Suppressor macrophage (primary cell): ENCODE results near the gene ZRANB3.
A peak's percentile ranks its signal among the peaks of the same experiment; 100 is the strongest.
"Not testable (repeated sequence)": the region's sequence is repeated elsewhere in the genome, so short reads cannot be mapped to it uniquely, and the experiment has no call there.

Experiments used
- DNase-seq, 4 experiments: peaks; one replicate each; pipeline ENCODE4 v3.0.0-alpha.2; 2020 to 2022
- total RNA-seq, 17 experiments: gene quantifications; one replicate each; lab custom pipeline; 2026; ENCODE audit warnings: mixed read lengths in 6 of 17, inconsistent platforms in 3 of 17; lab: John Stamatoyannopoulos, UW

ZRANB3 gene
- total RNA-seq = 1.0 to 10.7 (median 5.5) reads per million in 17 experiments

DNA sequence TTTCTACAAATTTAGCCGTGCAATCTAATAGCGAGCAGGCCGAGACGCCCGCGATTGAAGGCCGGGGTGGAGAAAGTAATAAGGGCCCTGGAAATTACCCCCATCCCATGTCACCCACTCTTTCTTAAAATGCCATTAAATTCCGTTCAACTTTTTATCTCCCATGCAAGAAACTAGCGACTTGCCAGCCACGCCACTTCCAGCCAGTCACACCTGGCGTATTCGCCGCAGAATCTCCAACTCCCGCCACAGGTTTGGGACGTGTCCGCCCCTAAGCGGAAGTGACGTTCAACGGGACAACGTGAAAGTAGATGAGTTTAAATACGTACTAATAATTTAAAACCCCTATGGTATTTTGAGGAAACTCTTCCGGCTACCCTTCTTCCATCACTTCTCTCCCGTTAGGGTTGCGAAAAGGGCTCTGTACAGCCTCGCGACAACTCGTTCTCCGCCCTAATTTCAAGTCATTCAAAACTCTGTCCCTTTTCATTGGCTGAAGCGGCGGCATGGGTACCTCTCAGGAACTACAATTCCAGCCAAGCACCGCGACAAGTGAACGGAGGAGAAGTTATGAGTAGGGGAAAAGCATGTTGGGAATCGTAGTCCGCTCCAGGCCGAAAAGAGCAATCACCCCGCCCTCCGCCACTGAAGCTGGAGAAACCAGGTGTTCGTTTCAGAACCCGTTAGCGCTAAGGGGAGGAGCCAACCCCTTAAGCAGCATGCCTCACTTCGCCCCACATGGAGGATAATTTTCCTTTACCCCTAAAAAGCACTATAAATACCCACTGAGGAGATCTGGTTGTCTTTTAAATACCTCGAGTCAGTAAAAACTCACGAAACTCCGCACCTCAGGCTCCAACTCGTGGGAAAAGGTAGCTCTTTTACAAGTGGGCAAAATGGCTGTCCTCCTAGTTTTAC, at the start of gene ZRANB3:
TSS of gene ZRANB3 (minus strand) at position 906 of the 918 bp plus-strand sequence.
- DNase-seq = peak; percentile 95 to 98 (median 96)

DNA sequence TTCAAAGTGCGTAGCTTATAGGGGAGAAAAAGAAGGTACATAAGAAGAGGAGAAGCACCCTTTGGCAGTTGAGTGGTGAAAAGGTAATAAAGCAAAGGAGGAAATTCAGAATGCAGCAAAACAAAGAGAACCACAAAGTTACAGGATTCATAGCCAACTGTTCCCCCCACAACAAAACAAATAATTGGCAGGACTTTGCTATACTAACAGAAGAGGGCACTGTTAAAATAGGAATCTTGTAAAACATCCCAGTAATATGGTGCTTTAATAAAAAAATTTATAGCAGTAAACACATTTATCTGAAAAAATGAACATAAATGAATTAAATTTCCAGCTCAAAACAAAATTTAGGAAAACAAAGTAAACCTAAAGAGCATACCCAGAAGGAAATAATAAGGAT, 42.6 kb upstream of the ZRANB3 start:
- no peak for DNase-seq

DNA sequence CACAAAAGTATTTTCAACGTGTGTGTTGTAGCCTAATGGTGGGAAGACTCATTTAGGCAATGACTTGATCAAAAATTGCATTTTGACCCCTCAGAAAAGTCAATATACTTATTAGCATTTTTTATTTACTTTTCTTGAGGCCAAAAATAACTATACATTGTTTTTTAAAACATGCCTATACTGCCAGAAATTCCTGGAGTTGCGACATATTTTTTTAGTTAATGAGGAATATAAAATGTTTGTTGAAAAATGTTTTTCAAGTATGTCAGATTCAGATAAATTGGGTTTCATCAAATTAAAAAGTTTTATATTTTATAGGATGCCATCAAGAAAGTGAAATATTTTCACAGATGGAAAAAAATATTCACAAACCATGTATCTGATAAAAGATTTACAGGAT, 39.9 kb upstream of the ZRANB3 start:
- DNase-seq = no peak

DNA sequence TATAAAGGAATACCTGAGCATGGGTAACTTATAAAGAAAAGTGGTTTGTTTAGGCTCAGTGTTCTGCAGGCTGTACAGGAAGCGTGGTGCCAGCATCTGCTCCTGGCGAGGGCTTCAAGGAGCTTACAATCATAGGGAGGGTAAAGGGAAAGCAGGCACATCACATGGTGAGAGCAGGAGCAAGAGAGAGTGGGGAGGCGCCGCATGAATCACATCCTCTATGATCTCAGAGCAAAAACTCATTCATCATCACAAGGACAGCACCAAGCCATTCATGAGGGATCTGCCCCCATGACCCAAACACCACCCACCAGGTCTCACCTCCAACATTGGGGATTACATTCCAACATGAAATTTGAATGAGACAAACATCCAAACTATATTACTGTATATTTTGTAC, 32.8 kb upstream of the ZRANB3 start:
- peak in 3 of 4 experiments; percentile 3 to 26 (median 23) for DNase-seq

DNA sequence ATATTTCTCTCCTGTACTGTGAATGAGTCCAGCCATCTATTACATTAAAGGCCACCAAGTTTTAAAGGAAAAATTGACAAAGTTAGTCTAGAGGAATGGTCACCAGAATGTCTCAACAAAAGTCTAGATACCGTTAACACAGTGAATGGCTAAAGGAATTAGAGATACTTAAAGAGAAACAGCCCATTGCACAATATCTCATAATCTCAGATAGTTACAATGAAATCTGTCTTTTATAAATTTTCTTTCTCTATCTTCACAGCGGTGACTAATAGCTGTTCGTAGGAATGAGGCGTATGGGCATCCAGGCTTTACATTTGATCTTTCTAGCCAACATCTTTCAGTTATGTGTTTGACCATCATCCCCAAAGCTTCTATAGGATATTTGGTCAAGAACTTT, 30.9 kb upstream of the ZRANB3 start:
- DNase-seq = no peak

DNA sequence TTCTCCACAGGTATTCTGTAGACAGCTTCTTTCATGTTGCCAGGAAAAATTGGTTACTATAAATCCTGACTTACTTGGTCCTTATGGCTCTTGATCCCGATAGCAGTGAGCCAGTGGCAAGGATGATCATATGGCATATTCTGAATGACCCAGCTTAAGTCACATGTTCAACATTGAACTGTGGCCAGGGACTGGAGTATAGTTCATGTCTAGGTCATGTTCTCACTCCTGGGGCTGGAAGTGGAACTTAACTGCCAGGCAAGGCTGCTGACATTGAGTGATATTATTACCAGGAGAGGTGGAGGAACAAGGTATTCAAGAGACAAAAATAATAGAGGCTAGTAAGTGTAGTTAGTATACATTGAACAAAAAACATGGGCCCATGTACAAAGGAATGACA, 26.5 kb upstream of the ZRANB3 start:
- DNase-seq = peak; percentile 32 to 62 (median 50)

DNA sequence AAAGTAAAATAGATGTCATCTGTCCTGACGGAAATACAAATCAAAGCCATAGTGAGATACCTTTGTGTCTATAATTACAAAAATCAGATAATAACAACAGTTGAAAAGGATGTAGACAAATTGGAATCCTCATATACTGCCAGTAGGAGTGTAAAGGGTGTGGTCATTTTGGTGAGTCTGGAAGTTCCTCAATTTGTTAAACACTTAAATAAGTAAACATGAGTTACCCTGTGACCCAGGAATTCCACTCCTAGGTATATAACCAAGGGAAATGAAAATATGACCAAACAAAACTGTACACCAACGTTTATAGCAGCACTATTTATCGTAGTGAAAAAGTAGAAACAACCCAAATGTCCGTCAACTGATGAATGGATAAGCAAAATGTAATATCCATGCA, 24.3 kb upstream of the ZRANB3 start:
- peak in 3 of 4 experiments; percentile 2 to 28 (median 22) for DNase-seq

DNA sequence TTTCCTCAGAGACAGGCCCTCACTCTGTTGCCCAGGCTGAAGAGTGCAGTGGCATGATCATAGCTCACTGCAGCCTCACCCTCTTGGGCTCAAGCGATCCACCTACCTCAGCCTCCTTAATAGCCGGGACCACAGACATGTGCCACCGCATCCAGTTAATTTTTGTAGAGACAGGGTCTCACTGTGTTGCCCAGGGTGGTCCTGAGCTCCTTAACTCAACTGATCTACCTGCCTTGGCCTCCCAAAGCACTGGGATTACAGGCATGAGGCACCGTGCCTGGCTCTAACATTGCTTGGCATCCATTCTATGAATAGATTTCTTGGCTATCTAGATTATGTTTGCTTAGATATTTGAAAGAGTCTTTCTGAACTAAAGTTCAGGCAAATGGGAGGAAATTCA, 21.9 kb upstream of the ZRANB3 start:
- no peak for DNase-seq

DNA sequence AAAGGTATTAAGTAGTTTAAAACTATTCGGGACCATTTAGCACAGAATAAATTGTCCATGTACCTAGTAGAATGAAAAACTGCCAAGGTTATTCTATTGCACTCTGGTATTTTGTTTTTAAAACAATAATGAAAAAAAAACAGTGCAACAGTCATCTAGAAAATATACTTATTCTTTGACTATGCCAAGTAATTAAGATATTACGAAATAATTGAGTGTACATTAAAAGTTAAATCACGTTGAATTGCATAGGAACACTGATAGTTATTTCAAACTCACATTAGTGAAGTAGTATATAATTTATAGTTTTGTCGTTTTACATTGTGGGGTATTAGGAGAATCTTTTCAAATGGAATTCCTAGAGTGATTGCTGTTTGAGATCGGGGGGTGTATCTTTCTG, 20.3 kb upstream of the ZRANB3 start:
- DNase-seq = no peak

DNA sequence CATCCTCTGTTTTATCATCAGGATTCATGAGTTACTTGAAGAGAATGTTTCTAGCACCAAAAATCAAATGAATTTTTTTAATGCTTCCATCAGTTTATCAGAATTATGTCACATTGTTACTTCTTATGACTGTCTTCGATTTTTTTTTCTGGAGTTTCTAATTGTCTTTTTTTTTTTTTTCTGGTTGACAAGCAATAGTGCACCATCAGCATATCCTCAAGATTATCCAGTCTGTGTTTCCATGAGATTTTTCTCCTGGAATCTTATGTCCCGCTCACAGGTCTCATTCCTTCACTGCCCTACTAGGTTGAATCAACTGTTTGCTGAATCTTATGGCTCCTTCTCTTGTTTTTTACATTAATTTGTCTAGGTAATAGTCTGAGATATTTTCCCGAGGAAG, 16.3 kb upstream of the ZRANB3 start:
- DNase-seq = no peak

DNA sequence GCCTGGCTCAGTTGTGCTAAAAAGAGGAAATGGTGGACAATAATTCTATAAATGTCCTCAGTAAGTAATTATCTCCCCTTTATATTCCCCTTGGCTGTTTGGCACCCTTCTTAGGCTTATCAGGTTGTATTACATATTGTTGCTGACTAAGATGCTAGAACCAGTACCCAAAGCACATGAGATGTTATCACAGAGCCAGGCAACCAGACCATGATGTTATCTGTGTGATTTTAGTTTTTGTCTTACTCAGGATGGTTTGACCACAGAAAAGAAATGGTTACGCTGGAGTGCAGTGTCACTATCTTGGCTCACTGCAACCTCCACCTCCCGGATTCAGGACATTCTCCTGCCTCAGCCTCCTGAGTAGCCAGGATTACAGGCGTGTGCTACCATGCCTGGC, 15.4 kb upstream of the ZRANB3 start:
- DNase-seq = no peak

DNA sequence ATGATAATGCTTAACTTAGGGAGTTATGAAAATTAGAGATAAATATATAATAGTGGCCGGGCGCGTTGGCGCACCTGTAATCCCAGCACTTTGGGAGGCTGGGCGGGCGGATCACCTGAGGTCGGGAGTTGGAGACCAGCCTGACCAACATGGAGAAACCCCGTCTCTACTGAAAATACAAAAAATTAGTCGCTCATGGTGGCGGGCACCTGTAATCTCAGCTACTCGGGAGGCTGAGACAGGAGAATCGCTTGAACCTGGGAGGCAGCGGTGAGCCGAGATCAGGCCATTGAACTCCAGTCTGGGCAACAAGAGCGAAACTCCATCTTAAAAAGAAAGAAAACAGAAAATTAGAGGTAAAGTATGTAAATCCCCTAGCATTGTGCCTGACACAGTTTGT, 2.5 kb upstream of the ZRANB3 start:
- DNase-seq = not testable (repeated sequence)

DNA sequence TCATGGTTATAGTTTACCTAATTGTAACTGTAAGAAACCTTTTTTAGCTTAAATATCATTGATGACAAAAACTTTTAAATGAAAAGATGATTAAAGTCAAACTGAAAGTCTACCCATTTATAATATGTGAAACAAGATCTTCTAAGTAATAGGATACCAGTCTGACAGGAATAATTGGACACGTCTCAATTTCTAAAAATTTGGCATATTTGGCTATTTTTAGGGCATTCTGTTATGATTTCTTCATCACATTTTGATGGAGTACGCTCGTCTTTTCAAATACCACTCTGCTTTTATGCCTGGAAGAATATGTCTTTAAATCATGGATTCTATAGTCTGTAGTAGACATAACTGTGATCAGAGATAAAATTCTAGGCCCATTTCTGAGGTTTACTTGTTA, 1.6 kb upstream of the ZRANB3 start:
- no peak for DNase-seq

DNA sequence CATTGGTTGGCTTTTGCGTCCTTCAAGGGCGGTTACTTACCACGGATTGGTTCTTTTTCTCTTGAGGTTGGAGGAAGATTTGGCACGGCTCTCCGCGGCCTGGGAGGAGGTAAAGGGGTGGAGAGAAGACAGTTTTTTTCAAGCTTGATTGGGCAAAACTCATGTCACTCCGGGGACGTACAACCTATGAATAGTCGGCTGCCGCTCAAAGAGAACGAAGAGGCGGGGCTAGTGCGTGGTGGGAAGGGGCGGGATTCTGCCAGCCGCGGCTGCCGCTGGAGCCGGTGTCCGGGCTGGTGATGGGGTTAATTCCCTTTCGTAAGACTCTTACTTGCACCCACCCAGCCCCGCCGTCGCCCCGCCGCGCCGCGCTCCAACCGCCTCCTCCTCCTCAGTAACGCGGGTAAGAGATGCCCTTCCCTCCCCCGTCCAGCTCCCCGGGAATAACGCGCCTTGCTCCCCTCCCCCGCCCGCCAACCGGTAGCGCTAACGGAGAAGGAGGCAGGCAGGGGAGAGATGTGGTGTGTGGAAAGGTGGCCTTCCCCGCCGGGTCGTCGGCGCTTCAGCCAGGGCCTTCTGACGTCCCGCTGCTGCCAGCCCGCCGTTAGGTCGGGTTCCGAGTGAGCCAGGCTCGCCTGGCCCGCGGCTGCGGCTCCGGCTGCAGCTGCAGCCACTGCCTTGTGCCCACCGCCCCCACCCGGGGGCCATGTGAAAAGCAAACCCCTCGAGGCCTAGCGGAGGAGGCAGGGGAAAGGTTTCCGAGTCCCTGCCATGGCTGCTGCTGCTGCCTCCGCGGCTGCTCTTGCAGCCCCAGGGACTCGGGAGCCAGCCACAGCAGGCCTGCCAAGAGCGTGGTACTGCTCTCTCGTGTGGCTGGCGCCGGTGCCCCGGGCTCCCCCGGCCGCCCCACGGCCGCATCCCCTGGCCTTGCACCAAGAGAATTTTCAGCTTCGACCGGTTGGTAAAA, 496 bp upstream of the ZRANB3 start, which contains the start of gene R3HDM1:
TSS of gene R3HDM1 (plus strand) at position 254 of the 967 bp plus-strand sequence. CDS start 73,362 bp downstream, outside the sequence.
- DNase-seq = peak; percentile 99 to 100 (median 100)

DNA sequence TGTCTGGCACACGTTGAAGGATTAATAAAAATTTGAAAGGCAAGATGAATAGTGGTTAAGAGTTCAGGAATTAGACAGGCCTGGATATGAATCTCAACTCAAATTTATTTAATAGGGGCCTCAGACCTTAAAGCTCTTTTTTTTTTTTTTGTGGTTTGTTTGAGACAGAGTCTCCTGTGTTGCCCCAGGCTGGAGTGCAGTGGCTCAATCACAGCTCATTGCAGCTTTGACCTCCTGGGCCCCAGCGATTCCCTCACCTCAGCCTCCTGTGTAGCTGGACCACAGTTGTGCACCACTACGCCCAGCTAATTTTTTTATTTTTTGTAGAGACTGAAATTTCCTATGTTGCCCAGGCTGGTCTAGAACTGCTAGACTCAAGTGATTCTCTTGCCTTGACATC, 3.0 kb downstream of the ZRANB3 start:
- no peak for DNase-seq

DNA sequence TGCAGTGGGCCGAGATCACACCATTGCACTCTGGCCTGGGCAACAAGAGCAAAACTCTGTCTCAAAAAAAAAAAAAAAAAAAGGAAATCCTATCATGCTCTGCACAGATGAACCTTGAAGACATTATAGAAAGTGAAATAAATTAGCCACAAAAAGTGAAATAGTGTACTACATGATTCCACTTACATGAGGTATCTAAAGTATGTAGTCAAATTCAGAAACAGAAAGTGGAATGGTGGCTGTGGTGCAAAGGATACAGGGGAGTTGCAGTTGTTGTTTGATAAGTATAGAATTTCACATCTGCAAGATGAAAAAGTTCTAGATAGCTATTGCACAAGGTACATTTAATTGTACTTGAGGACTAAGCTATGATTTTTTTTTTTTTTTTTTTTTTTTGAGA, 5.2 kb downstream of the ZRANB3 start:
- no peak for DNase-seq

DNA sequence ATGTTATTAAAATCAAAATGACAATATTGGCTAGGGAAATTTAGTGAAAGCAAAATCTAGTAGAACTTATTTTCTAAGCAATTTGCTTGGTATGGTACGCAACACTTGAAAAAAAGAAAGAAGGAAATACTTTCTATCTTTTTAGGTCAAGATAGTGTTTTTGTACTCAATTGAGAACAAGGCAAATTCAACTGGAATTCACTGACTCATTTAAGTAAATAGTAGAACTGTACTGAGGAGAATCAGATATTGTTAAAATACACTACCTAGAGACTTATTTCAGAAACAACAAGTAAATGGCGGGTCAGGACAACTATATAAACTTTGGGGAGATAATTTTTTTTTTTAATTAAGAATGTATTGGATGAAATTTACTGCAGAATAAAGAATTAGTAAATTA, 18.9 kb downstream of the ZRANB3 start:
- DNase-seq = no peak

DNA sequence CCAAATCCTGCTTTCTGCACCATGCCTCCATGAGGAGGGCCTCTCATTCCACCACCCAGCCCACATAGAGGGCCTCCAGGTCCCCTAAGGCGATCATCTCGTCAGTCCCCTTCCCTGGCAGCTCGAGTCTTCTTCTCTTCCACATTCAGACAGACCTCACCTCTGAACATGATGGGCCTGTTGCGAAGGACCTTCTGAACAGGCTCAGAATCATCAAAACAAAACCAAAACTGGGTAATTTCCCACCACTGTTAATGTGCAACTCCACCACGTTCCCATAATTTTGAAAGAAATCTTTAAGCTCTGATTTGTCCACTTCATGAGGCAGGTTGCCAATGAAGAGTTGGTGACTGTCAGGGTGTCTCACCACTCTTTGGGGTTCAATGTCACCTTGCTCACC, 20.4 kb downstream of the ZRANB3 start:
- no peak for DNase-seq

DNA sequence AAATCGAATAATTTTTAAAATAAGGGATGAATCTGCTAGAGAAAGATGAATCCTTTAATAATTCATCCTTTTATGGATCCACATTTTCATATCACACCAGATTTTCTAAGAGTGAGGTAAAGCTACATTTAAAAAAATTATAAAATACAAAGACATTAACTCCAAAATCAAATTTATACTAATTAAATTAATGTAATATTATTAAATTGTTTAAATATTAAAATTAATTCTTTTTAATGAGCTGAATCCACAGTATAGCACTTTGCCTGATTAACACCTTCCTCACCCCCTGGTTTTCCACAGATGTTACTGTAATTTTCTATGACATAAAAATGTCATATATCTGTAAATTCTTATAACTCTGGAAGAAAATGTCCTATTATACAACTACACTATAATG, 26.2 kb downstream of the ZRANB3 start:
- no peak for DNase-seq

DNA sequence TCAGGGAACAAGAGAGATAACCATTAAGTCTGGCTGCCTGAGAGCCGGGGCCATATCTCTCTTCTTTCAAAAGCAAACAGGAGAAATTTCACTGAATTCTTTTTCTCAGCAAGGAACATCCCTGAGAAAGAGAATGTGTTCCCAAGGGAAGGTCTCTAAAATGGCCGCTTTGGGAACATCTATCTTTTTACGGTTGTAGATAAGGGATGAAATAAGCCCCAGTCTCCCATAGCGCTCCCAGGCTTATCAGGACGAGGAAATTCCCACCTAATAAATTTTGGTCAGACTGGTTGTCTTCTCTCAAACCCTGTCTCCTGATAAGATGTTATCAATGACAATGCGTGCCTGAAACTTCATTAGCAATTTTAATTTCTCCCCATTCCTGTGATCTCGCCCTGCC, 32.4 kb downstream of the ZRANB3 start:
- DNase-seq = not testable (repeated sequence)

DNA sequence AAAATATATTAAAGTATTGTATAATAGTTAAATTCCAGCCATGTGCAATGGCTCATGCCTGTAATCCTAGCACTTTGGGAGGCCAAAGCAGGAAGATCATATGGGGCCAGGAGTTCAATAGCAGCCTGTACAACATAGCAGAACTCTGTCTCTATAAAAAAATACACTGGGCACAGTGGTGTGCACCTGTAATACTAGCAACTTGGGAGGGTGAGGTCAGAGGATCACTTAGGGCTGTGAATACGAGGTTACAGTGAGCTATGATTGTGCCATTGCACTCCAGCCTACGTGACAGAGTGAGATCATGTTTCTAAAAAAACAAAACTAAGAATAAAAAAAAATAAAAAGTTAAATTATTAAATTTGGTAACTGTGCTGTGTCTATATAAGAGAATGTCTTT, 36.1 kb downstream of the ZRANB3 start:
- DNase-seq = peak in 3 of 4 experiments; percentile 1 to 12 (median 3)

DNA sequence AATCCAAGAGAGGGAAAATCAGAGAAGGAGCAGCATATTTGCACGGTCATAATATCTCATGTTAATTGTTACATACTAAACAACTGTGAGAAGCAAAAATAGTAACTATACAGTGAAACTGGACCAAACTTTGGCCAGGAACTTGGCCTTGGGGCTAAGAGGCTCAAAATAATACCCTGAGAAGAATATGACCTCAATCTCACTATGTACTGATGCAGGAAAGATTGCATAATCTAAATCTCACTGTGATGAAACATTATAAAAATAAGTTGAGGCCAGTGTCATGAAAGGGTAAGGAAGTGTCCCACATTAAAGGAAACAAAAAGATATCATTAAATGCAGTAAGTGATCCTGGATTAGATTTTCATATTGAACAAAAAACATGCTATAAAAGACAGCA, 36.5 kb downstream of the ZRANB3 start:
- DNase-seq = peak in 3 of 4 experiments; percentile 6 to 49 (median 23)

DNA sequence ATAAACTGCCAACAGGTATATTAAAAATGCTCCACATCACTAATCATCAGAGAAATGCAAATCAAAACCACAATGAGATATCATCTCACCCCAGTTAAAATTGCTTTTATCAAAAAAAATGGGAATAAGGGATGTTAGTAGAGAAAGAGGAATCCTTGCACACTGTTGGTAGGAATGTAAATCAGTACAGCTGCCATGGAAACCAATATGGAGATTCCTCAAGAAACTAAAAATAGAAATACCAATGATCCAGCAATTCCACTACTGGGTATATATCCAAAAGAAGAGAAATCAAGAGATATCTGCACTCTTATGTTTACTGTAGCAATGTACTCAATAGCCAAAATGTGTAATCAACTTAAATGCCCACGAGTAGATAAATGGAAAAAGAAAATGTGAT, 40.6 kb downstream of the ZRANB3 start:
- DNase-seq = no peak
